Left forelimb (tissue), 1 donor: ENCODE data around the gene LCOR.

ENCODE experiments used
- DNase-seq: peaks from one replicate; pipeline ENCODE4 v3.0.0-alpha.2; 2018; ENCODE audit warnings: low spot score

The LCOR gene

GRCh38 chr10:96890172-96890513, 58.0 kb downstream of the LCOR start:
- no peak for DNase-seq

- no peak for DNase-seq
Observed at GRCh38 chr10:96890580-96890979, 58.5 kb downstream of the LCOR start.

GRCh38 chr10:96891840-96892239, 59.7 kb downstream of the LCOR start:
- no peak for DNase-seq

GRCh38 chr10:96895662-96896424, 63.7 kb downstream of the LCOR start:
- DNase-seq: no peak

- no peak for DNase-seq
Observed at GRCh38 chr10:96896884-96897589, 64.9 kb downstream of the LCOR start.

DNA sequence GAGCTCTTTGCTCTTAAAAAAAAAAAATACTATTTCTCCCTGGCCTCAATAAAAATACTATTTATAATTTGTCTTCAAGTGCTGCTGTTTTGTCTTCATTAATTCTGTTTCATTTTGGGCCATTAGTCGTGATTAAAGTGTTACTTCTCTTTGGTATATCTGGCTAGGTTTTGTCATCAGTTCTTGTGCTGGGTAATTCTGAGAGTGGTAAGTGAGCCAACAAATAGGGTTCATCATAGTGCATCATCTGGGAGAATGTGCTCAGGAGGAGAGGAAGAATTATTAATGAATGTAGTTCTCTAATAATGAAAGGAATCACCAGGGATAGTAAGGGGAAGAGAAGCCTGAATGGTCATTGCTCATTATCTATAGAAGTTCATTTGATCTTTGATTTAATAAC, 70.0 kb downstream of the LCOR start:
- DNase-seq: no peak

DNA sequence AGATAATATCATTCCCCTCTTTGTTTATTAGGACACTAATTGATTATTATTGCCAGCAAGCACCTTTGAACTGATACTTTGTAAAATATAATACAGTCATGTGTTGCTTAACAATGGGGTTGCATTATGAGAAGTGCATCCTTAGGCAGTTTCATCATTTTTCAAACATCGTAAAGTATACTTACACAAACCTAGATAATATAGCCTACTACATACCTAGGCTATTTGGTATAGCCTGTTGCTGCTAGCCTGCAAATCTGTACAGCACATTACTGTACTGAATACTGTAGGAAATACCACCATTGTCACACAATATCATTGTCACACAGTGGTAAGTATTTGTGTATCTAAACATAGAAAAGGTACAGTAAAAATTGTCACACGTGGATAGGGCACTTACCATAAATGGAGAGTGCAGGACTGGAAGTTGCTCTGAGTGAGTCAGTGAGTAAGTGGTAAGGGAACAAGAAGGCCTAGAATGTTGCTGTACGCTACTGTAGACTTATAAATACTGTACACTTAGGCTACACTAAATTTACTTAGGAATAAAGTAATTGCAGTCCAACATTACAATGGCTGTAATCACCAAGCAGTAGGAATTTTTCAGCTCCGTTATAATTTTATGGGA, 70.7 kb downstream of the LCOR start:
- no peak for DNase-seq

- DNase-seq: no peak
Observed at GRCh38 chr10:96904648-96905047, 72.5 kb downstream of the LCOR start.

- DNase-seq: no peak
Observed at GRCh38 chr10:96906864-96907263, 74.8 kb downstream of the LCOR start.

GRCh38 chr10:96910488-96911395, 78.6 kb downstream of the LCOR start:
- DNase-seq: no peak

GRCh38 chr10:96912405-96912804, 80.3 kb downstream of the LCOR start:
- DNase-seq: no peak

DNA sequence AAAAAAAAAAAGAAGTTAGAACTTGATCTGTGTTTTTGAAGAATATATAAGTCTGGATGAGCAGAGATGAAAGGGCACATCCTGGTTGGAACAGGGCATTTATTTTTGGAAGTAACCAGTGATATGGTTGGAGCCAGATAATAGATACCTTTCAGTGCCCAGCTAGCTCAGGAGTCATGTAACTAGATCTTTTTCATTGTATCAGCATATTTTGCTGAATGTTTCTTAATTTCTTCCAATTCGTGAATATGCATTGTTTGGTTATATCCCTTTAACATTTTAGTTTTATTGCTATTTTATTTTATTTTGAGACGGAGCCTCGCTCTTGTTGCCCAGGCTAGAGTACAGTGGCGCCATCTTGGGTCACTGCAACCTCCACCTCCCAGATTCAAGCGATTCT, 81.8 kb downstream of the LCOR start:
- DNase-seq: no peak

GRCh38 chr10:96917628-96918027, 85.5 kb downstream of the LCOR start:
- DNase-seq: no peak

DNA sequence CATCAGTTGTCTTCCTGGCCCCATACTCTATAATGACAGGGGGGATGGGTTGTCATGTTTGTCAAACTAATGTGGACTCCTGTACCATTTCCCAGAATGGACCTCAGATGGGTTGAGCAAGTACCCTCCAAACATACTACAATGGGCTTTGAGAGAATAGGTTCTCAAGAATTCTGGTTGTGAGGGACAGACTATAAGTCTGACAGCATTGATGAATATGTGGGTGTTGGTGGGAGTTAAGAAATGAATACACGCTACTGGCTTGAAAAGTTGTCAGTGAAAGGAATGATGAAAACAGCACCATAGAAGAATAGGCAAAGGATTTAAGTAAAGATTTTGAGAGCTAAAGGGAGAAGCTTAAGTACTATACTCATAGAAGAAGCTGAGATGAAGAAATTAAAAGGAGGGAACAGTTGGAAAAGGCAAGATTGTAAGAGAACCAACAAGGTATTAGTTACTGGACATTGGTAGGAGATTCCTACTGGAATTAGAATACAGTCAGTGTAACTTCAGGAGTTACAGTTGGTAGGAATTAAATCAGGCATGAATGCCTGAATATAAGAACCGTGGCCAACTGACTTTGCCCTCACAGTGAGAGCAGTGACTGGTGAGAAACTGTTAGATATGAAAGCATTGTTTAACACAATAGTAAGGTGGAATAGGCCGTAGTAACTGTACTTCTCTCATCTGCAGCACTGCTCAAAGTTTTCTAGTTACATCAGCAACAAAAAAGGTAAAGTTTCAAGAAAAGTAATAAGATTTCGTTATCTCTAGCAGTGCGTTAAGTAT, 86.3 kb downstream of the LCOR start:
- no peak for DNase-seq

GRCh38 chr10:96919785-96920430, 87.8 kb downstream of the LCOR start:
- no peak for DNase-seq

GRCh38 chr10:96921655-96922054, 89.6 kb downstream of the LCOR start:
- DNase-seq: no peak

GRCh38 chr10:96922978-96923948, 91.2 kb downstream of the LCOR start:
- DNase-seq: no peak

DNA sequence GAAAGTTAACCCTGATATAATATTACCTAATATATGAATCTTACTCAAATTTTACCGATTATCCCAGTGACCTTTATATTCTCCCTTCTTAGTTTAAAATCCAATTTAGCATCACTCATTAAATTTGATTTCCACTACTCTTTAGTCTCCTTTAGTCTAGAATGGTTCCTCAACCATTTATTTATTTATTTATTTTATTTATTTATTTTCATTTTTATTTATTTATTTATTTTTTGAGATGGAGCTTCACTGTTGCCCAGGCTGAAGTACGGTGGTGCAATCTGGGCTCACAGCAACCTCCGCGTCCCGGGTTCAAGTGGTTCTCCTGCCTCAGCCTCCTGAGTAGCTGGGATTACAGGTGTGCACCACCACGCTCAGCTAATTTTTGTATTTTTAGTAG, 92.8 kb downstream of the LCOR start:
- DNase-seq: no peak

DNA sequence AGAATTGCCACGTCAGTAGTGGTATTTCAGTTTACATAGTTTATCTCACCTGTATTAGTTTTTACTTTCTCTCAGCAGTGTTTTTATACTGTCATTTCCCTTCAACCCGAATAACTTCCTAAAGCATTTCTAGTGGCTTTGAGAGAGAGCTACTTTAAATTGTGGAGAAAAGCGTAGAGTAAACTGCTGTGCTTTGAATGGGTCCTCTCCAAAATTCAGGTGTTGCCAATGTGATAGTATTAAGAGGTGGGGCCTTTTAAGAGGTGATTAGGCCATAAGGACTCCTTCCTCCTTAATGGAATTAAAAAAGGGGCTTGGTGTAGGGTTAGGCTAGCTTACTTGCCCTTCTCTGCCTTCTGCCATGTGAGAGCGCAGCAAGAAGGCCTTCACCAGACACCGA, 98.4 kb downstream of the LCOR start:
- DNase-seq: no peak

DNA sequence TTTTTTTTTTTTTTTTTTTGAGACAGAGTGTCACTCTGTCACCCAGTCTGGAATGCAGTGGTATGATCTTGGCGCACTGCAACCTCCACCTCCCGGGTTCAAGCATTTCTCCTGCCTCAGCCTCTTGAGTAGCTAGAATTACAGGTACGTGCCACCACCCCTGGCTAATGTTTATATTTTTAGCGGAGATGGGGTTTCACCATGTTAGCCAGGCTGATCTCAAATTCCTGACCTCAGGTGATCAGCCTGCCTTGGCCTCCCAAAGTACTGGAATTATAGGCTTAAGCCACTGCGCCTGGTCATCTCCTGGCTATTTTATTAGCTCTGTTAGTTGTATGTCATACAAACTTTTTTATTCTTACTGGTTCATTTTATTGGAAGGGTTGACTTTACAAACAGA, 103.0 kb downstream of the LCOR start:
- DNase-seq: no peak
